Endothelial cell of umbilical vein (primary cell): ENCODE results near the gene TBC1D8. TPM values are rescaled to one million over a fixed set of nuclear protein-coding genes. Genes with fewer than 3 reads are reported as not detected.

Experiments used
- BruUV-seq: library from RNA; stranded (reverse); fragments of 400-500 nt; replicated peaks from 2 replicates; lab custom pipeline; 2021; lab: Mats Ljungman, UMichigan
- CTCF ChIA-PET: fragments of 300-600, 350-600 bp; sonication (Branson Sonifier 250); formaldehyde crosslinking; loops from one replicate; lab custom pipeline; 2021; ENCODE audit warnings: antibody characterized with exemption, inconsistent platforms; lab: Charles Lee
- POLR2A ChIA-PET: fragments of 300-600, 350-600 bp; sonication (Branson Sonifier 250); formaldehyde crosslinking; loops from one replicate; lab custom pipeline; 2021; ENCODE audit warnings: antibody characterized with exemption, inconsistent platforms; lab: Charles Lee
- DNase-seq: peaks from one replicate; pipeline ENCODE4 v3.0.0-alpha.2; 2011; ENCODE audit warnings: low read depth, low spot score
- FAIRE-seq: peaks from 2 replicates; lab custom pipeline; 2011; peaks lifted over from hg19 to GRCh38; lab: Jason Lieb, UNC
- H2AFZ ChIP-seq: 2 replicates; pipeline ENCODE4 v1.6.0; 2012; ENCODE audit warnings: low read depth, low read length, control low read depth, inconsistent platforms
- H3K27ac ChIP-seq: 2 replicates; pipeline ENCODE4 v1.5.1; 2011; ENCODE audit warnings: low read depth, mild to moderate bottlenecking, control low read depth, low read length, moderate library complexity; ENCODE audit not compliant: insufficient read depth
- H3K27me3 ChIP-seq, 2 experiments: 2 replicates each; pipeline versions ENCODE4 v1.6.0 to v1.6.1; 2011; ENCODE audit warnings: low read length in 2 of 2, mixed read lengths in 1 of 2; ENCODE audit not compliant: control insufficient read depth in 2 of 2, insufficient read depth in 2 of 2
- H3K36me3 ChIP-seq, 2 experiments: 2 replicates in 1 of 2; 3 replicates in 1 of 2; pipeline ENCODE4 v1.5.1; 2011; ENCODE audit warnings: low read length in 2 of 2, mild to moderate bottlenecking in 1 of 2, moderate library complexity in 1 of 2; ENCODE audit not compliant: control insufficient read depth in 2 of 2, insufficient read depth in 2 of 2; ENCODE audit errors: extremely low read depth in 1 of 2
- H3K4me1 ChIP-seq: 3 replicates; pipeline ENCODE4 v1.5.1; 2011; ENCODE audit warnings: mild to moderate bottlenecking, low read length; ENCODE audit not compliant: control insufficient read depth, insufficient read depth; ENCODE audit errors: extremely low read depth
- H3K4me2 ChIP-seq: 2 replicates; pipeline ENCODE4 v1.6.1; 2011; ENCODE audit warnings: low read length, control low read depth, mixed read lengths; ENCODE audit not compliant: insufficient read depth
- H3K4me3 ChIP-seq, 3 experiments: fragments of 200-600 bp in 1 of 3; sonication (generic), shearing (Covaris generic) in 1 of 3; replicated peaks in 1 of 3; 2 replicates each; pipeline ENCODE4 v1.5.1; 2011 to 2016; ENCODE audit warnings: control low read depth in 3 of 3, low read length in 3 of 3, mild to moderate bottlenecking in 2 of 3, inconsistent platforms in 1 of 3, low read depth in 1 of 3, moderate library complexity in 1 of 3; ENCODE audit not compliant: insufficient read depth in 1 of 3
- H3K79me2 ChIP-seq: 2 replicates; pipeline ENCODE4 v1.6.0; 2012; ENCODE audit warnings: low read length, inconsistent platforms; ENCODE audit not compliant: control insufficient read depth, insufficient read depth
- H3K9ac ChIP-seq: replicated peaks from 2 replicates; pipeline ENCODE3; 2011; ENCODE audit warnings: low read length, control low read depth; ENCODE audit not compliant: insufficient read depth; ENCODE audit errors: extremely low read depth
- H3K9me1 ChIP-seq: replicated peaks from 3 replicates; pipeline ENCODE4 v1.6.0; 2011; ENCODE audit warnings: mild to moderate bottlenecking, low read length; ENCODE audit not compliant: control insufficient read depth, insufficient read depth; ENCODE audit errors: extremely low read depth
- H3K9me3 ChIP-seq: replicated peaks from 2 replicates; pipeline ENCODE4 v1.5.1; 2012; ENCODE audit warnings: low read length, inconsistent platforms; ENCODE audit not compliant: control insufficient read depth, insufficient read depth
- H4K20me1 ChIP-seq: replicated peaks from 2 replicates; pipeline ENCODE3; 2011; ENCODE audit warnings: mild to moderate bottlenecking, low read length; ENCODE audit not compliant: control insufficient read depth, insufficient read depth; ENCODE audit errors: extremely low read depth
- EZH2 ChIP-seq: IDR thresholded peaks from 2 replicates; pipeline ENCODE4 v1.6.1; 2012; ENCODE audit warnings: borderline replicate concordance, low read depth, mild to moderate bottlenecking, moderate library complexity, low read length, inconsistent platforms; ENCODE audit not compliant: severe bottlenecking
- FOS ChIP-seq: IDR thresholded peaks from 2 replicates; pipeline ENCODE4 v1.6.1; 2011; ENCODE audit warnings: mild to moderate bottlenecking, low read length, moderate library complexity, borderline replicate concordance; ENCODE audit not compliant: insufficient read depth
- GATA2 ChIP-seq: IDR thresholded peaks from 2 replicates; pipeline ENCODE4 v1.7.0; 2011; ENCODE audit warnings: low read depth, mild to moderate bottlenecking, moderate library complexity, mixed read lengths, low read length; ENCODE audit not compliant: insufficient read length, insufficient read depth
- JUN ChIP-seq: IDR thresholded peaks from 2 replicates; pipeline ENCODE4 v1.6.1; 2011; ENCODE audit warnings: borderline replicate concordance, low read depth; ENCODE audit not compliant: insufficient read length, insufficient read depth
- MYC ChIP-seq: IDR thresholded peaks from one replicate; pipeline ENCODE4 v1.6.1; 2011; ENCODE audit warnings: mild to moderate bottlenecking, low read depth, low read length
- POLR2A ChIP-seq: IDR thresholded peaks from 2 replicates; pipeline ENCODE4 v1.6.1; 2012; ENCODE audit warnings: low read depth, mild to moderate bottlenecking, control low read depth, low read length
- POLR2AphosphoS5 ChIP-seq: IDR thresholded peaks from 2 replicates; pipeline ENCODE4 v1.6.1; 2012; ENCODE audit warnings: low read depth, mild to moderate bottlenecking, control low read depth, low read length, moderate library complexity; ENCODE audit not compliant: insufficient read depth
- dilution Hi-C: fragments of 300-500 bp; cut with MboI; formaldehyde crosslinking; loops from one replicate; pipeline ENCODE4 v1.15.0; 2019; ENCODE audit warnings: low sequenced_read_pairs; ENCODE audit not compliant: extremely low pct_ligation_motif_present
- intact Hi-C: fragments of 100-400 bp; cut with micrococcal nuclease; formaldehyde crosslinking; loops from one replicate; pipeline ENCODE4 v1.10.0; 2022
- polyA plus RNA-seq, 4 experiments: library from polyadenylated mRNA; depleted of rRNA in 3 of 4; stranded (reverse) in 3 of 4; unstranded in 1 of 4; fragments of >200 nt; gene quantifications; 2 replicates each; pipeline versions ENCODE4 v1.2.1 to v1.2.3, GENCODE V29; 2011 to 2012; ENCODE audit warnings: missing spikeins in 1 of 4
- total RNA-seq: library from RNA; stranded (reverse); gene quantifications from 2 replicates; pipeline ENCODE4 v1.2.3, GENCODE V29; 2021

Gene TBC1D8
- total and polyA plus RNA-seq, 2 donors (not counting 3 experiments of a cell fraction or from before 2014, with no cell fraction given) = 28.5 to 32.1 TPM

DNA sequence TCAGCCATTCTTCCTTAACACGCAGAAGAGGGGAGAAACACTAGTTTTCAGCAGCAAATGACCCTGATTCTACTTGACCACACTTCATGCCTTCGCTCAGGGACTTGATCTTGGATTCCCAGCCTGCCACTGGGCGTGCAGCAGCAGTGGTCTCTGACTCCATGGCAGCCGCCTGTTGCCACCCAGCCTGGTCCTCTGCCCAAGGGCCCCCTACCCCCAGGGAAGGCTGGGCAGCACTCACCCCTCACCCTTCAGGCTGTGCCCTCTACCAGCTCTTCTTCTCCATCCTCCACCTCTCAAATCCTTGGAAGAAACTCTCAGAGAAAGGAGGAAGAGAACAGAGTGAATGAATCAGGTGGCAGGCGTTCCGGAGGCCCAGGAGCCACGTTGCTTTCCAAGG, 181.2 kb downstream of the TBC1D8 start:
- Histone ChIP-seq H3K9ac (no peak overlapping the region), H3K27ac (no peak overlapping the region), H3K27me3 (no peaks in the 10 kb centered on the region), H3K4me1 (no peaks in the 10 kb centered on the region), H2AFZ (no peak overlapping the region), H3K4me2 (no peak overlapping the region), H3K36me3 (peaks cover 3 to 37% of the 10 kb centered on the region in 2 experiments), H3K79me2 (no peaks in the 10 kb centered on the region), H3K9me3 (no peaks in the 10 kb centered on the region), H4K20me1 (no peaks in the 10 kb centered on the region), H3K9me1 (no peaks in the 10 kb centered on the region), H3K4me3 (no peak overlapping the region)
- TF ChIP-seq EZH2 (no peak), MYC (no peak), POLR2AphosphoS5 (no peak), GATA2 (no peak), POLR2A (no peak), FOS (no peak), JUN (no peak)
- DNase-seq (no peak), FAIRE-seq (no peak)
- POLR2A ChIA-PET = no interaction called here
- intact Hi-C loops (no loop called here), dilution Hi-C loops (no loop called here)
- no TSS peak for BruUV-seq
- CTCF ChIA-PET = no interaction called here
